Caki2 (cell line): Measurements from ENCODE around the gene METTL22. TPM values are rescaled to one million over a fixed set of nuclear protein-coding genes. Genes with fewer than 3 reads are reported as not detected.

ENCODE experiments used
- DNase-seq: peaks from one replicate; pipeline ENCODE4 v3.0.0-alpha.2; 2015; ENCODE audit warnings: low read depth
- in situ Hi-C: cut with HindIII; loops from 2 replicates; pipeline ENCODE4 v1.10.0; 2016; ENCODE audit warnings: low sequenced_read_pairs, low pct_unique_long_range_greater_than_20kb, mixed read lengths
- total RNA-seq: library from RNA; depleted of rRNA; stranded (reverse); fragments of >200 nt; shearing (Covaris generic); gene quantifications from 2 replicates; pipeline ENCODE4 v1.2.3, GENCODE V29; 2014; ENCODE audit warnings: low replicate concordance

Gene METTL22
- total RNA-seq, 1 experiment from 2014 or later, result 44.9 TPM

- no peak for DNase-seq
- in situ Hi-C loops, result no loop called here
Observed at GRCh38 chr16:8626946-8627345, 5.4 kb downstream of the METTL22 start.

GRCh38 chr16:8627456-8627855, 6.0 kb downstream of the METTL22 start:
- in situ Hi-C loops, result no loop called here
- DNase-seq, result no peak

- in situ Hi-C loops, result no loop called here
- no peak for DNase-seq
Observed at GRCh38 chr16:8628981-8629725, 7.7 kb downstream of the METTL22 start.

DNA sequence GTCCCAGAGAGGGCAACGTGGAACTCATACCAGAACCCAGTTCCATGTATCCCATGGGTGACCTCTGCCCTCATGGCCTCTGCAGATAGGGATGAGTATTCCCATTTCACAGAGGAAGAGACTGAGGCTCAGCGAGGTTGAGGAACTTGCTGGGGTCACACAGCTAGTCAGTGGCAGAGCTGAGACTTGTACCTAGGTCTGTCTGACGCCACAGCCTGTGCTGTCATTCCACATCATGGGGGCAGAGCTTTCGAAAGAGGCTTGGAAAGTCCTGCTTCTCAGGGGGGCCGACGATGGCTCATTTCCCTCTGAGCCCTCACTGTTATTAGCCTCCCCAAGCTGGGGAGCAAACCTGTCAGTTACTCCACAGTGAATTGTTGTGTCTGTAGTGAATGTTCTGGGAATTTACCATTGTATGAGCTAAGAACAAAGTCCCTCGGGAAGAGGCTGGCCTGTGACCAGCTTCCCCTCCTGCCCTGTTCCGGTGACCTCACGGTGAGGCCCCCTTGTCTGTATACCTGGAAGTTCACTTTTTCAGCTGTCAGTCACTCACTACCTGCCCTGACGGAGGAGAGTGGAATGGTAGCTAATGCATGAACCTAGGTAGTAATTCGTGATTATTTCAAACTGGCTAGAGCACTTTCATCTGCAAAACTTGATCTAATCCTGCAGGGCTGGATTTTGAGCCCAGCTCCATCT, 8.9 kb downstream of the METTL22 start:
- in situ Hi-C loops, result no loop called here
- DNase-seq, result no peak

DNA sequence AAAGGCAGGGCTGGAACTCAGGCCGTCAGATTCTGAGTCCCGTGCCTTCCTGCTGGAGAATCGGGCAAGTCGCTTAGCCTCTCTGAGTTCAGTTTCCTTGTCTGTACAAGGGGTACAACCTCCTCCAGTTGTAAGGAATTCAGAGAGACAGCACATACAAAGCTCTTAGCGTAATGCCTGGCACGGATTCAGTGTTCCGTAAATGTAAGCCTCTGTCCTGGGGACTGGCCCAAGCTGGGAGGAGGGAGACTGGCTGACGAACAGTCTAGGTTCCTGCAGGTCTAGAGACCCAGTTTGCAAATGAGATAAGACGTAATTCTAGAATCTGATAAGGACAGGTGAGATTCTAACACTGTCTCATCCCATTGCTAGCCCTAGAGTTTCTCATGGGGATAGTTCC, 9.9 kb downstream of the METTL22 start:
- DNase-seq, result no peak
- in situ Hi-C loops, result no loop called here

GRCh38 chr16:8631818-8632465, 10.4 kb downstream of the METTL22 start:
- in situ Hi-C loops, result no loop called here
- DNase-seq, result no peak

DNA sequence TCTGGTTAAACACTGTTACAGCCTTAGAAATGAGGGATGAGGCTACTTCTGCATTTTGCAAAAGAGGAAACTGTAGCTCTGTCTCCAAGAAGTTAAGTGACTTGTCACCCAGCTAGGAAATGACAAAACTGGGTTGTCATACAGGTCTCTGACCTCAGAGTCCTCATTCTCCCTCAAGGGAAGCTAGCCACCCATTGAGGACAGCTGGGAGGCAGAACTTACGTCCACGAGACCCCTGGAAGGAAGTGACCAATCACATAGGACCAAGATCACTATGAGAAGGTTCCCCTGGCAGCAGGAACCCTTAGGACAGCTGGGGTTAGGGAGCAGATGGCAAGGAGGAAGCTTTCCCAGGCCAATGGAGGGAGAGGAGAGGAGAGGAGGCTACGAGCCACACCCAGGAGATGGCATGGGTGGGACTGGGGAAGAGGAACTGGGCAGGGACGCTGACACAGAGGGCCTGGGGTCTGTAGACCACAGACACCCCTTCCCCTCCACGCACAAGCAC, 11.2 kb downstream of the METTL22 start:
- DNase-seq, result no peak
- in situ Hi-C loops, result no loop called here

- no peak for DNase-seq
Observed at GRCh38 chr16:8634991-8635736, 13.7 kb downstream of the METTL22 start.

GRCh38 chr16:8639694-8640093, 18.2 kb downstream of the METTL22 start:
- in situ Hi-C loops, result no loop called here

More at GRCh38 chr16:8634991-8635736, 13.7 kb downstream of the METTL22 start:
- in situ Hi-C loops, result no loop called here

DNA sequence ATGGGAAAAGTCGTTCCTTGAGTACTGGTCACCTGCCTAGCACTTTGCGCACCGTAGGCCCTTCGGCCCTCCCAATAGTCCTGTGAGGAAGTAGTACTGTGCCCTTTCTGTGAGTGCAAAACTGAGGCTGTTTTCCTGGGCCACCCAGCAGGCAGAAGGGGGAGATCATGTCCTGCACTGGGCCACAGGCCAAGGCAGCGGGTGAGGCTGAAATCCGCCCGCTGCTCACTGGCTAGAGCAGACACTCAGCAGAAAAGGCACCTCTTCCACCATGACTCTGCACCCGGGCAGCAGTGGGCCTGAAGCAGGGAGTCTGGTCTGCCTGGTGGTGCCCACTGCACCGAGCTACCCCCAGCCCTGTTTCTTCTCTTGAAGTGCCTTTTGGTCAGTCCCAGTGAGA, 20.2 kb downstream of the METTL22 start:
- no peak for DNase-seq
- in situ Hi-C loops, result no loop called here

More at GRCh38 chr16:8639694-8640093, 18.2 kb downstream of the METTL22 start:
- no peak for DNase-seq

- in situ Hi-C loops, result no loop called here
- DNase-seq, result no peak
Observed at GRCh38 chr16:8642146-8642545, 20.6 kb downstream of the METTL22 start.

DNA sequence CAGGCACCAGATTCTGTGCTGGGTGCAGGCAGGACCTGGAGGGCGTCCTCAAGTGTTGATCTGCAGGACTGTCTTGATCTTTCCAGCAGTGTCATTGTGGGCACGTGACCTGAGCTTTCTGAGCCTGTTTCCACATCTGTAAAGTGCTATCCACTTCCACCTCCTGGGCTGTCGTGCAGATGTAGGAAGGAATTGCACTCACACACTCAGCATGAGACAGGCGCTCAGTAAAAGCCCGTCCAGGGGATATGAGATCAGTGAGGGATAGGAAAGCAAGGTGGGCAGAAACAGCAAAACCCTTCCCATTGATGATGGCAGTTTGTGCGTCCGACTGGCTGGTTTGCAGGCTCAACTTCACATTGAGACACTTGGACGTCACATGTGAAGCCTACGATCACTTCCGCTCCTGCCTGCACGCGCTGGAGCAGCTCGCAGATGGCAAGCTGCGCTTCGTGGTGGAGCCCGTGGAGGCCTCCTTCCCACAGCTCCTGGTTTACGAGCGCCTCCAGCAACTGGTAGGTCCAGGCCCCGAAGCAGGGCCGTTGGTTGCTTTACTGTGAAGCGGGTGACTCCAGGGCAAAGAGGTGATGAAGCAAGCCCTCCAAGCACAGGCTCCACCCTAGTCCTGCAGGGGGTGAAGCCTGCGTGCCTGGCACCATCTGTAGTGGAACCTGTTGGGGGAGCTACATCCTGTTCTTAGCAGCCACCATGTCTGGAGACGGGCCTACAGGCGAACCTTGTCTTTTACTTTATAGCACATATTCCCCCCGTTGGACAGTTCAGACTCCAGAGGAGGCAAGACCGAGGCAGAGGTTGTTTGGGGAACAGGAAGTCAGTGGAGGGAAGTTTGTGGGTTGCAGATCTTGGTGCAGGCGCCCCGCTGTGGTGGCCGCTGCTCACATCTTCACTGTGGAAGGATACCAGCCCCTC, 23.0 kb downstream of the METTL22 start:
- no peak for DNase-seq
- in situ Hi-C loops, result no loop called here

- in situ Hi-C loops, result no loop called here
- DNase-seq, result no peak
Observed at GRCh38 chr16:8645141-8645521, 23.6 kb downstream of the METTL22 start.

- in situ Hi-C loops, result no loop called here
- no peak for DNase-seq
Observed at GRCh38 chr16:8645831-8646230, 24.3 kb downstream of the METTL22 start.

DNA sequence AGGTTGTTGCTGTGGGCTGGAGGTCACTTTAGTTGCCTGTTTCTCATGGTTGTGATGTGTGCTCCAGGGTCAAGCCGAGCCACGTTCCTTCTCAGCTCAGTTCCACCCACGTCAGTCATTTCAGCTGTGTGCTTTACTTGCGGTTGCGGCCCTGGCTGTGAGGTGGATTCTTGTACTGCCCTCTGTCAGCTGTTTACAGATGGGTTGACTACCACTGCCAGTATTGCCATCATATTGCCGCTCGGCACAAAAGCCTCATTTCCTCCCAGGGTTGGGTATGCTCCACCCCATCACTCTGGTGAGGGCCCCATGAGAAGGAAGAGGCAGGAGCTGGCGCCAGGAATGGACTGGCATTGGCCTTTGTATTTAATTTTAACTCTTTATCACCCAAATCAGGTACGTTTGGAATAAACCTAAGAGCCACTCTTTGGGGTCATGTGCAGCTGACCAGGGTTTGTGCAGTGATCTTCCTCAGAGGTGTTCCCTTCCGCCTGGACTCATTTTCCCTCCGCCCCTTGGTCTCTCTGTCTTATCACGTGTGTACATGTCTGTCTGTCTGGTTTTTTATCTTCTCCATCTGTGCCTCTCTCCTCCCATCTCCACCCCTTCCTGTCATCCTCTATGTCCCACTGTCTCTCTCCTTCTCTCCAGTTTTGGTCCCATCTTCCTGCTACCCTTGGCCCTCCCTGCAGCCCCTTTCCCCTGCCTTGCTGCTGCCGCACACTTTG, 25.0 kb downstream of the METTL22 start:
- no peak for DNase-seq
- in situ Hi-C loops, result no loop called here

DNA sequence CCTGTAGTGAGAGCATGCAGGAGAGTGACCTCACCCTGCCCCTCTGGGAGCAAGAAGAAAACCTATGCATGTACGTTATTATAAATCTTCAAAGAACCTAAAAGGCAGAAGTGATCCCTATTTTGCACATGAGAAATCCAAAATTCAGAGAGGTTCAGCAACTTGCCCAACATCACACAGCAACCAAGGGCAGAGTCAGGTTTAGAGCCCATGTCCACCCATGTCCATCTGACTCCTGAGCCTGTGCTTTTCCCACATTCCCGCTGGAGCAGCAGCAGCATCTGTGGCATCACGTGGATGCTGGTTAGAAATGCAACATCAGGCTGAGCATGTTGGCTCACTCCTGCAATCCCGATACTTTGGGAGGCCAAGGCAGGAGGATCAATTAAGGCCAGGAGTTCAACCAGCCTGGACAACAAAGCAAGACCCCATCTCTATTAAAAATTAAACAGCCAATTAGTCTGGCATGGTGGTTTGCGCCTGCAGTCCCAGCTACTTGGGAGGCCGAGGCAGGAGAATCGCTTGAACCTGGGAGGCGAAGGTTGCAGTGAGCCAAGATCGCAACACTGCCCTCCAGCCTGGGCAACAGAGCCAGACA, 26.3 kb downstream of the METTL22 start:
- DNase-seq, result no peak
- in situ Hi-C loops, result no loop called here

GRCh38 chr16:8648877-8649276, 27.4 kb downstream of the METTL22 start:
- no peak for DNase-seq
- in situ Hi-C loops, result no loop called here
